Fibroblast of peridontal ligament (primary cell): ENCODE results near the gene SMYD3.

Source experiments
- DNase-seq: peaks from one replicate; pipeline ENCODE4 v3.0.0-alpha.2; 2010; ENCODE audit errors: extremely low read depth

SMYD3 gene

DNA sequence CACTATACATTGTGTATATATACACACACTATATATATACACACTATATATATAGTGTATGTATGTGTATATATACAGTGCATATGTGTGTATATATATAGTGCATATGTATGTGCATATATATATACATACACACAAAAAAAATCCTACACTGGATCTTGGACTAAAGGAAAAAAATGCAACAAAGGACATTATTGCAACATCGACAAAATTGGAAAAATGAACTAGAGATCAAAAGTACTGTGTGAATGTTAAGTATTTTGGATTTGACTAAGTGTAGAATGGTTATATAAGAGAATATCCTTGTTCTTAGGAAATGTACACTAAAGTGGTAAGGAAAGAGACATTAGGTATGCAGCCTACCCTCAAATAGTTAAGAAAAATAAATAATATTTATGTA is 36.5 kb downstream of the SMYD3 start:
- DNase-seq = no peak

- DNase-seq = no peak
Observed at GRCh38 chr1:246462986-246463385, 44.1 kb downstream of the SMYD3 start.

DNA sequence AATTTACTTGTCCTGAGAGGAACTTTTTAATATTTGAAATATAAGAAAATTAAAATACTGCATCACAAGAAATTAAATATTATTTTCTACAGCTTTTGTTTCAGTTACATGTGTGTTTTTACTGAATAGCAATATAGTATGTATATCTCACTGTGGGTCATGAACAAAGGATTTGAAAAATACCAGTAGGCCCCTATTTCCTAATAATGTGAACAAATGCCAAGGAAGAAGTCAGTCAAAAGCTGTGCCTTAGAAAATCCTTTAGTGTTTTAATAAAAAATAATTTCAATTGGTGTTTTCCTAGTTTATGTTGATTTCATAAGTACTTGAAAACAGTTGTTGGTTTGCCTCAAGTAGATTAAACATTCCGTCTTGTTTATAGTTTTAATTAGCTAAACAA is 46.7 kb downstream of the SMYD3 start:
- DNase-seq = no peak

- DNase-seq = no peak
Observed at GRCh38 chr1:246459221-246459620, 47.9 kb downstream of the SMYD3 start.

GRCh38 chr1:246455476-246455875 is 51.6 kb downstream of the SMYD3 start:
- no peak for DNase-seq

GRCh38 chr1:246454655-246455054 is 52.4 kb downstream of the SMYD3 start:
- no peak for DNase-seq

- DNase-seq = peak; percentile 50
Observed at GRCh38 chr1:246450611-246451251, 56.3 kb downstream of the SMYD3 start.

DNA sequence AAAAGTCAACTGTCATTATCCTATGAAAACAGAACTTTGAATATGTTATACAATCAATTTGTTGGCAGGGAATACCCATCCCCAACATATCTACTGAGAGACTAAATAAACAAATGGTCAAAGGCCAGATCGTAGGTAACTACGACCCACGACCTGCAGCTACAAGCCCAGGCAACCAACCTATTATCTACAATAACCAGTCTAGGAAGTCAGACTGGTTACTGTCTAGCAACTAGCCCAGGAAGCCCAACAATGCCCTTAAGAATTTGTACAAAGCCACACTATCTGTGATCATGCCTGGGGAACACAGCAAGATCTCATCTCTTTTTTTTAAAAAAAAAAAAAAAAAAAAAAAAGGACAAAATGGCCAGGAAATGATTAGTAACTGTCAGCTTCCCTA is 58.7 kb downstream of the SMYD3 start:
- no peak for DNase-seq

DNA sequence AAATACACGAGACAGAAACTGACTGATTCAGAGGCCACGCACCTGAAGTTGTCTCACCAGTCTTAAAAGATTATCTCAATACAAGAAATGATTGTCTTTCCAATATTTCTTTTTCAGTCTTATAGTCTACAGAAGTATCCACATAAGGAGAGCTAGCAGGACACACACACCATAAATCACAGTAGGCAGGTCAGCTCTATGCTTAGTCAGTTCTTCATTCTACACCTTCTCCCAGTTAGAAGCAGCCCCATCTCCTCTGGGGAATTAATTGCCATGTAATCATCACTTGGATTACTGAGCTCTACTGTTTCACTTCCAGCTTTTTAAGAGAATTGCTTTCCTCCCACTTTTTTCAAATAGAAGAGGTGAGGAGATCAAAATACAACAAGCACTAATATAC is 59.6 kb downstream of the SMYD3 start:
- DNase-seq = no peak

GRCh38 chr1:246445503-246445902 is 61.6 kb downstream of the SMYD3 start:
- DNase-seq = no peak

DNA sequence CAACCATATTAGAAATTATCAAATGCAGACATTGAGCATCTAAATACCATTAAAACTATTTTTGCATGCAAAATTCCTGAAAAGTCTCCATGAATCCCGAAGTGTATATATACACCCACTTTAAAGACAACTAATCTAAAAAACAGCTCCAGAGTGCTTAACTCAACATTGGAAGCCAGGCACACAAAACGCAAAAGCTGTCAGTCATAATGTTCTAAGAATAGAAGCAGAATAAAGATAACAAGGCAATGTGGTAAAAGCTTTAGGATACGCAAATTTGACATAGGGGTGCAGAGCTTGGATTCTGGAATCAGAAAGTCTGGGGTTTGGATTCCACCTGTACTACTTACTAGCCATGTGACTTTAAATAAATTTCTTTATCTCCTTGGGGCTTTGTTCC is 62.5 kb downstream of the SMYD3 start:
- no peak for DNase-seq

DNA sequence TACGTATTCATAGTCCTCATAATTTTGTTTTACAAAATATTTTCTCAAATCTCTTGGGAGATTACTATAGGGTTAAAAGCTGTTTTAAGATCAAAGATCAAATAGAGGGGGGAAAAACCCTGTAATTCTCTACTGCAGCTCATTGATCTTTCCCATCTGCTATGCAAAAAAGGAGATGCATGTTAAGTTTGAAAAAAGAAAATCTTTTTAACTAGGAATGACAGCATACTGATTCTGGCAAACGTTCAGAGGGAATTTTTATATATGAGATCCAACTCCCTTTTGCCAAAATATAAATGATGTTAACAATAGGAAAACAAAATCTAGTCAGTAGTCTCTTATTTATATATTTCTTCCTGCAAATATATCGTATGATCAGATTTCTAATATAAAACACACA is 69.1 kb downstream of the SMYD3 start:
- no peak for DNase-seq

DNA sequence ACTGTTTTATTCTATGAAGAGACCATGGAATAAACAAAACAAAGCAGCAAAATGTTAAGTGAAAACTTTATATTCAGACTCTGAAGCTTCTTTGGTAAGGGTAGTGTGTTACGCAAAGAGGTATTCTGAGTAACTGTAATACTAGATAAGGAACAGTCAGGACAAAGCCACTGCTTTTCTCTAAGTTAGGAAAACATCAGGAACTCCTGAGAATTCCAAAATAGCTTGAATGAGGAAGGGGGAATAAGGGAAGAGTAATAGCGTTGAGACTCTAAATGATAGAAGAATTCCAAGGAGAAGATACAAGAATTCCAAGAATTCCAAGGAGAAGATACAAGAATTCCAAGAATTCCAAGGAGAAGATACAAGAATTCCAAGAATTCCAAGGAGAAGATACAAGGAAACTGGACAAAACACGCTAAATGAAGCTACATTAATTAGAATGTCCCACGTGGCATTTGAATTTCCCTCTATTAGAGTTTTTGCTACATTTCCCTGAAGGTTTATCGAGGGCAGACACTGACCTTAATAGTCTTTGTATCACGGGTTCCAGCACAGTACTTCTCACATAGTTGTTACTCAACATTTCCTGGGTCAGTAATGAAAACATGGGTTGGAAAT is 71.5 kb downstream of the SMYD3 start:
- DNase-seq = peak; percentile 49

DNA sequence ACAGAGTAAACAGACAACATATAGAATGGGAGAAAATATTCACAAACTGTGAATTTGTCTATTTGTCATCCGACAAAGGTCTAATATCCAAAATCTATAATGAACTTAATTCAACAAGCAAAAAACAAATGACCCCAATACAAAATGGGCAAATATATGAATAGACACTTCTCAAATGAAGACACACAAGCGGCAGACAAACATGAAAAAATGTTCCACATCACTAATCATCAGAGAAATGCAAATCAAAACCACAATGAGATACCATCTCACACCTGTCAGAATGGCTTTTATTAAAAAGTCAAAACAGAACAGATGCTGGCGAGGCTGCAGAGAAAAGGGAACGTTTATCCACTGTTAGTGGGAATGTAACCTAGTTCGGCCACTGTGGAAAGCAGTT is 72.7 kb downstream of the SMYD3 start:
- DNase-seq = no peak

- DNase-seq = peak; percentile 96
Observed at GRCh38 chr1:246428542-246429308, 78.4 kb downstream of the SMYD3 start.

DNA sequence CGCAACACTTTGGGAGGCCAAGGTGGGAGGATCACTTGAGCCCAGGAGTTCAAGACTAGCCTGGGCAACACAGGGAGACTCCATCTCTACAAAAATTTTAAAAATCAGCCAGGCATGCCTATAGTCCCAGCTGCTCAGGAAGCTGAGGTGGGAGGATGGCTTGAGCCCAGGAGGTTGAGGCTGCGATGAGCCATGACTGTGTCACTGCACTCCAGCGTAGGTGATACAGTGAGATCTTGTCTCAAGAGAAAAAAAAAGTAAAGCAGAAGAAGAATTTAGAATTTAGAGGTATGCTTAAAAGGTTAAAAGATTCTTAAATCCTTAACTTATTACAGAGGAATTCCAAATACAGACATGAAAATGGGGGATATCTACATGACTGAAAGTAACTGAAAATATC is 79.5 kb downstream of the SMYD3 start:
- no peak for DNase-seq

DNA sequence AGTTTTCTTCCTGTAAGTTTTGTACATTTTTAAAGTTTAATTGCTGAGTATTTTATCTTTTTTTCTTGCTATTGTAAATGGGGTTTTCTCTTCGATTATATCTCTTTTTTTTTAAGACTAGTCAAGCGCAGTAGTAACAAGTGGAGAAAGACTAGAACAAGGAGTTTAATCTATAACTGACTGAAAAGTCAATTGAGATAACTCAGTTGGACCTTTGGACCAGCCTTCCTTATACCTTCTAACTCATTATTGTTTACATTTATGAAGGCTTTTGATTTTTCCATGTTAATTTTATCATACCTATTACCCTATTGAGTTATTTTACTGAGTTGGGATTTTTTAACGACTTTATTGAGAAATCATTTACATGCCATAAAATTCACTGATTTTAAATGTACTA is 81.2 kb downstream of the SMYD3 start:
- no peak for DNase-seq

- no peak for DNase-seq
Observed at GRCh38 chr1:246425139-246425794, 81.8 kb downstream of the SMYD3 start.

DNA sequence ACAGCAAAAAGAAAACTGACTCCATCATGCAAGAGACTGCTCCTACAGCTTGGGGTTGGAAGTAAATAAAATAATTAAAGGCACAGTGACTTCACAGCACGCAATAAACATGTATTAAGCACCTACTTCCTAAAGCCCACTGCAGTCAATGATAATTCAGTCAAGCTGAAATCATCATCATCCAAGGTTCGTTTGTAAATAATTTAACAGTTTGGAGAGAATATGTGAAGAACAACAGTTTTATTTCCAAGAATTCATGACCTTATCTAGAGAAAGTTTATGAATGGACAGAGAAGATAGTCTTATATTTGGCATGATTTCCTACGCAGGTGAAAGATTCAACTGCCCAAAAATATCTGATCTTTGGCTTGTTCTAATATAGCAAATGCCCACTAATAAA is 86.8 kb downstream of the SMYD3 start:
- no peak for DNase-seq

DNA sequence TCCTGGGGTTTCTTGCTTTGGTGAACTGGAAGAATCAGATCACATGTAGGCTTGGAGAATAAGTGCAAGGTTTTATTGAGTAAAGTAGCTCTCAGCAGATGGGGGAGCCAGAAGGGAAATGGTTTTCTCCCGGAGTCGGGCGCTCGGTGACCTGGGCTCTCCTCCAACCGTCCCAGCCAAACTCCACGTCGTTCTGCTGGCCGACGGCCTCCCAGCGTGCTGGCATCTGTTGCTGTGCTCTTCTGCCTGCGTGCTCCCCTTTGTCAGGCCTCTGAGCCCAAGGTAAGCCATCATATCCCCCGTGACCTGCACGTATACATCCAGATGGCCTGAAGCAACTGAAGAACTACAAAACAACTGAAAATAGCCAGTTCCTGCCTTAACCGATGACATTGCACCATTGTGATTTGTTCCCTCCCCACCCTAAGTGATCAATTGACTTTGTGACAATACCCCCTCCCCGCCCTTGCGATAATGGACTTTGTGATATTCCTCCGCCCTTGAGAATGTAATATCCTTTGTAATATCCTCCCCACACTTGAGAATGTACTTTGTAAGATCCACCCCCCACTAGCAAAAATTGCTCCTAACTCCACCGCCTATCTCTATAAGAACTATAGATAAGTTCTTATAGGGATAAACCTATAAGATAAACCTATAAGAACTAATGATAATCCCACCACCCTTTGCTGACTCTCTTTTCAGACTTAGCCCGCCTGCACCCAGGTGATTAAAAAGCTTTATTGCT is 88.3 kb downstream of the SMYD3 start:
- no peak for DNase-seq

- no peak for DNase-seq
Observed at GRCh38 chr1:246417813-246418564, 89.1 kb downstream of the SMYD3 start.
